HG03342 (cell line): Measurements from ENCODE around the gene ACAP2.
"Not testable (repeated sequence)": the region's sequence is repeated elsewhere in the genome, so short reads cannot be mapped to it uniquely, and the experiment has no call there.

ENCODE experiments used
- ATAC-seq: cut with Tn5 transposase; IDR thresholded peaks from one replicate; pipeline ENCODE4 v1.9.1; 2021; ENCODE audit warnings: mild to moderate bottlenecking, moderate library complexity; ENCODE audit not compliant: unreplicated experiment

ACAP2 gene, protein sequence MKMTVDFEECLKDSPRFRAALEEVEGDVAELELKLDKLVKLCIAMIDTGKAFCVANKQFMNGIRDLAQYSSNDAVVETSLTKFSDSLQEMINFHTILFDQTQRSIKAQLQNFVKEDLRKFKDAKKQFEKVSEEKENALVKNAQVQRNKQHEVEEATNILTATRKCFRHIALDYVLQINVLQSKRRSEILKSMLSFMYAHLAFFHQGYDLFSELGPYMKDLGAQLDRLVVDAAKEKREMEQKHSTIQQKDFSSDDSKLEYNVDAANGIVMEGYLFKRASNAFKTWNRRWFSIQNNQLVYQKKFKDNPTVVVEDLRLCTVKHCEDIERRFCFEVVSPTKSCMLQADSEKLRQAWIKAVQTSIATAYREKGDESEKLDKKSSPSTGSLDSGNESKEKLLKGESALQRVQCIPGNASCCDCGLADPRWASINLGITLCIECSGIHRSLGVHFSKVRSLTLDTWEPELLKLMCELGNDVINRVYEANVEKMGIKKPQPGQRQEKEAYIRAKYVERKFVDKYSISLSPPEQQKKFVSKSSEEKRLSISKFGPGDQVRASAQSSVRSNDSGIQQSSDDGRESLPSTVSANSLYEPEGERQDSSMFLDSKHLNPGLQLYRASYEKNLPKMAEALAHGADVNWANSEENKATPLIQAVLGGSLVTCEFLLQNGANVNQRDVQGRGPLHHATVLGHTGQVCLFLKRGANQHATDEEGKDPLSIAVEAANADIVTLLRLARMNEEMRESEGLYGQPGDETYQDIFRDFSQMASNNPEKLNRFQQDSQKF

DNA sequence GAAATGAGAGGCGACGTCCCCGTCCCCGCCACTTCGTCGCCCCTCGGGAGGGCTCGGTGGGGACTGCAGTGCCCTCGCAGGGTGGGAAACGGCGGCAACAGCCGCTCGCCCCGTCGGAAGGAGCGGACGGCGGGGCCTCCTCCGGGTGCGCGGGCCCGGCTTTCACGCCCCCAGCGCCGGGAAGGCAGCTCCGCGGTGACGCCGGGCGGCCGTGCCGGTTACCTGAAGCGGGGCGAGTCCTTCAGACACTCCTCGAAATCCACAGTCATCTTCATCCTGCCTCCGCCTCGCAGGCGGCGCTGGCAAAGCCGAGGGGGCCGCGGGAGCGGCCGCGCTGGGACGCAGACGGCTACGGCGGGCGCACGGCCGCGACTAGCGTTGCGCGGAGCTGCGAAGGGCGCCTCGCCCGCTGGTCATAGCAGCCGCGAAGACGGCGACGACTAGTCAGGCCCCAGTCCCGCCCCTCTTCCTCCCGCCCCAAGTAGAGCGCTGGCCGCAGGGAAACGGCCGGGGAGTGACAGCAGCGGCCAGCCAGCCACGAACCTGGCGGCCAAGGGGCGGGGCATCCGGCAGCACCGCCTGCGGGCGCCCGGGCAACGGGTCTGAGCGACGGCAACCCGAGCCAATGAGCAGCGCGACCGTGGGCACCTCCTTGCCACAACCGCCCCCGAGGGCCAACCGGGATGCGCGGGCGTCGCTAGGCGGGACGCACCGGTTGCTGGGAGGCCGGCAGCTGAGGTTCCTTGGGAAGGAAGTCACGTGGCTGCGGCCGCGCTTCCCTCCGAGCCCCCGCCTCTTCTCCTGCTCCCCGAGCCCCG lies at the start of gene ACAP2:
Gene ACAP2 (minus strand): TSS at position 448 of the 818 bp plus-strand sequence. CDS start 173 bp downstream, at position 275.
- ATAC-seq = peak; percentile 93

DNA sequence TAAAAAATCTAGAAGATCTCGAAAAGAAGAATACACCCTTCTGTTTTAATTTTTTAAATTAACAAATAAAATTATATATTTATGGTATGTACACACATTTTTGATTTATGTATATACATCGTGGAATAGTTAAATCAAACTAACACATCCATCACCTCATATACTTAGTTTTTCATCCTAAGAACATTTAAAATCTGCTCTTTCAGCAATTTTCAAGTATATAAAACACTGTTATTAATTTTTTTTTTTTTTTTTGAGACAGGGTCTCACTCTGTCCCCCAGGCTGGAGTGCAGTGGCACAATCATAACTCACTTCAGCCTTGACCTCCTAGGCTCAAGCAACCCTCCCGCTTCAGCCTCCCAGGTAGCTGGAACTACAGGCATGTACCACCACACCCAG lies 32.8 kb upstream of the ACAP2 start:
- ATAC-seq = no peak

DNA sequence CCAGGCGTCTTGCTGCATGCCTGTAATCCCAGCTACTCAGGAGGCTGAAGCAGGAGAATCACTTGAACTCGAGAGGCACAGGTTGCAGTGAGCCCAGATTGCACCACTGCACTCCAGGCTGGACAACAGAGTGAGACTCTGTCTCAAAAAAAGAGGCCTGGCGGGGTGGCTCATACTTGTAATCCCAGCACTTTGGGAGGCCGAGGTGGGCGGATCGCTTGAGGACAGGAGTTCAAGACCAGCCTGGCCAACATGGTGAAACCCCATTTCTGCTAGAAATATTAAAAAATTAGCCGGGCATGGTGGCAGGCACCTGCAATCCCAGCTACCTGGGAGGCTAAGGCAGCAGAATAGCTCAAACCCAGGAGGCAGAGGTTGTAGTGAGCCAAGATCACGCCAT lies 32.3 kb upstream of the ACAP2 start:
- ATAC-seq = not testable (repeated sequence)

DNA sequence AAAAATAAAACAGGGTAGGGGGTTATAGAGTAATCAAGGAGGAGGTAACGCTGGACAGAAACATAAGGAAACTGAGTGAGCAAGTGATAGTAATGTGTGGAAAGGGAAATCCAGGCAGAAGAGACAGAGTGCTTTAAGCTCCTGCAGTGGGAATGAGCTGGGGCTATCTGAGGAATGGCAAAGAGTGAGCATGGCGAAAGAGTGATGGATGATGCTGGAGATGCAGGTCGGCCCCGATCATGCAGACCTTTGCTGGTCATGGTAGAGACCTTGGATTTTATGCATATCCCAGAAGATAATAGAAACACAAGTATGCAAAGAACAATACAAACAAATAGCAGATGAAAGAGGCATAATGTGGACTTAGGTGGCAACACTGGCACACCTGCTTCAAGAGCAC lies 26.0 kb upstream of the ACAP2 start:
- ATAC-seq = no peak

DNA sequence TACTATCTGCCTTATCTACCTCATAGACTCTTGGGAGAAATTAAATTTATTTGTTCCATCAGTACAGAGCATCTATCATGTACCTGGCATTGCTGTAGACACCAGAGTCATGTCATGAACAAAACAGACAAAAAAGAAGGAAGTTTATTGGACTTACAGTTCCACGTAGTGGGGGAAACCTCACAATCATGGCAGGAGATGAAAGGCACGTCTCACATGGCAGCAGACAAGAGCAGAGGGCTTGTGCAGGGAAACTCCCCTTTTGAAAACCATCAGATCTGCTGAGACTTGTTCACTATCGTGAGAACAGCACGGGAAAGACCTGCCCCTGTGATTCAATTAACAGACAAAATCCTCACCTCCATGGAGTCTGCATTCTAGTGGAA lies 25.6 kb upstream of the ACAP2 start:
- no peak for ATAC-seq

DNA sequence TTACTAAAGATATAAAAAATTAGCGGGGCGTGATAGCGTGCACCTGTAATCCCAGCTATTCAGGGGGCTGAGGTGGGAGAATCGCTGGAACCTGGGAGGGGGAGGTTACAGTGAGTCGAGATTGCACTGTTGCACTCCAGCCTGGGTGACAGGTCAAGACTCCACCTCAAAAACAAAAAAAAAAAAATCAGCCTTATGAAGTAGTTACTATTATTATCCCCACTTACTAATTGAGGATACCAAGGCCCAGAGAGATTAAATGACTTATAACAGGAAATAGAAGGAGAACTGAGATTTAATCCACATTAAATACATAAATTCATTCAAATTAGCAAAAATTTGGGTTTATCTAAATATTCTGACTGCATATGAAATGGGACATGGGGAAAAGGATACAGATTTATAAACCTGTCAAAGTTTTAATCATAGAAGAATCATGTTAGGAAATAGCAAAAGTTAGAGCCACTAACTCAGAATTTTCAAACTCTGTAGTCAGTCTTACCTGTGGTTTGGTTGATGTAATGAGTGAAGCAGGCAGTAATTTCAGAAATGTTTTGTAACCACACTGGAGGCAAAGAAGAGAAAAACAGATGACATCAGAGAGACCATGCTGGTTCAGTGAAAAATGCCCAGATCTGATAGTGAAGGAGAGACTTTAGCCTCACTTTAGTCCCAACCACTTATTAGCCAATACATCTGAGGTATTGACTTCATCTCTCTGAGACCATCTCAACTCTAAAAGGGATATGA lies 25.0 kb upstream of the ACAP2 start:
- no peak for ATAC-seq

DNA sequence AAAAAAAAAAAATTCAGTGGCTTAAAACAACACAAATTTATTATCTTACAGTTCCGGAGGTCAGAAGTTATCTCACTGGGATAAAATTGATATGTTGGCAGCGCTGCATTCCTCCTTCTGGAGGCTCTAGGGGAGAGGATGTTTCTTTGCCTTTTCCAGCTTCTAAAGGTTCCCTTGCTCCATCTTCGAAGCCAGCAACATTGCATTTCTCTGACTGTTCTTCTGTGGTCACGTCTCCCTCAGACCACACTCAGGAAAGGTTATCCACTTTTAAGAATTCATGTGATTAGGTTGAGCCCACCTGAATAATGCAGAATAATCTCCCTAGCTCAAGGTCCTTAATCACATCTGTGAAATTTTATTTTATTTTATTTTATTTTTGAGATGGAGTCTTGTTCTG lies 23.4 kb upstream of the ACAP2 start:
- ATAC-seq = no peak

DNA sequence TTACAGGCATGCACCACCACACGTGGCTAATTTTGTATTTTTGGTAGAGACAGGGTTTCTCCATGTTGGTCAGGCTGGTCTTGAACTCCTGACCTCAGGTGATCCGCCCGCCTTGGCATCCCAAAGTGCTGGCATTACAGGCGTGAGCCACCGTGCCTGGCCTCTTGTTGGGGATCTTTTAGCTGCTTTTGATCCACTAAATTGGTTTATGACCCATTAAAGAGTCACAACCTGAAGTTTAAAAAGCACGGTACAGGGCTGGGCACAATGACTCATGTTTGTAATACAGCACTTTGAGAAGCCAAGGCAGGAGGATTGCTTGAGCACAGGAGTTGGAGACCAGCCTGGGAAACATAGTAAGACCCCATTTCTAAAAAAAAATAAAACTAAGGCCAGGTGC lies 20.1 kb upstream of the ACAP2 start:
- not testable (repeated sequence) for ATAC-seq

DNA sequence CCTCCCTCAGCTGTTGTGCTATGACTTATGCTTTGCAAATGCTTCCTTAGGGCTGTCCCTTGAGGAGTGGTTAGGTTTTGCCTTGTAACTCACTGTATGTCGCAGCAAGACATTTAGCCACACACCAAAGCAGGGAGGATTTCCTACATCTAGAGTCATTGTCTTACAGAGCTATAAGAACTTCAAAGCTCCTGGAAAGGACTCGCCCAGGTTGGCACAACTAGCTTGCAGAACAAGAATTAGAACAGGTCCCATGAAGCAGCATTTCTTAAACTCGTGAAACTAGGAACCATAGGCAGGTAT lies 19.4 kb upstream of the ACAP2 start:
- ATAC-seq = no peak

DNA sequence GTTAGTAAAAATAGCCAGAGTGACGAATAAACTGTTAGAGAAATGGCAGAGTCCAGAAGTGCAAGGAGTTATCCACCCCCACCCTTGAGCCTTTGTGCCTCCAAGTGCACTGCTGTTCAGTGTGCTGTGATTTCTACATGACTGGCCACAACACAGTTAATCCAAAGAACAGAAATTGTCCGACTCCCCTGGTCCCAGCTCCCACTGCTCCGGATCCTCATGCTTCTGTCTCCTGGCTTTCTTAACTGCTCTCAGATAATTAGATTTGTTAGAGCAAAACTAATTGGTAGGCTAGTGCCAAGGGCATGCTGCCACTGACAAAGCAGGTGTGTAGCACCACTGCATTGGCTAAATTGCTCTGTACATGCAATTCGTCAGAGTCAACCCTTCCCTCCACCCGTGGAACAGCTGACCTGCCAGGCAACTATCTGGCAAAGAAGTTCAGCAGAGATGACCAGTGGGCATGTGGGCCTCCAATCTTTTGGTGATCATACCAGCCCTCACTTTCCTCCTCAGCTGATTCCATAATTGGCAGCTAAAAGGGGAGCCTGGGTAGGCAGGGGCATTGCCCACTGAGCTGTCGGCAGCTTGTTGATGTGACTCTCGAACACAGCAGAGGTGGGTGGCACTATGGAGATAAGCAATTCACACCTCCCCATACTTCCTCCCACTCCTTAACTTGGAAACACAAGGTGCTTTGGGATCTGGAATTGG lies 18.9 kb upstream of the ACAP2 start:
- ATAC-seq = no peak

DNA sequence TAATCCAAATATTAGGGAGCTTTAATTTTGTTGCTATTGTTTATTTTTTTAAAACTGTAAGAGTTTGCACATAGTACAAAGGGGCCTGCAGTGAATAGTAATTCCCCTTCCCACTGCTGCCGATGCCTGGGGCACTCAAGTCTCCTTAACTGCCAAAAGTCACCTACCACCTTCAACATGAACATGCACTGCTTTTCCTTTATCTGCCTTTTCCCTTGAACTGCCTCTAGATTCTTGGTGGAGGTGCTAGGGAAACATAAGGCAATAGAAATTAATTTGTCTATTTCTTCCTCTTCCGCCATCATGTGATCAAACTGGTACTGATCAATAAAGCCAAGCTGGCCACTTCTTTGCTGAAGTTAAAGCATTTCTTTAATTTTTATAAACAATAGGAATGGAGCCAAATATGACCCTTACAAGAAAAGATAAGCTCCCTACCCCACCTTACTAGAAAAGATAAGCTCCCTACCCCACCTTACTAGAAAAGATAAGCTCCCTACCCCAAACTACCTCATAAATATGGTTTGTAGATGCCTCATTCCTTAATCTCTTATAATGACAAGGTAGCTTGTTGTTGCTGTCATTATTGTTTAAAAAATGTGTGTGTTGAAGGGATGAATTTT lies 17.4 kb upstream of the ACAP2 start:
- ATAC-seq = no peak

DNA sequence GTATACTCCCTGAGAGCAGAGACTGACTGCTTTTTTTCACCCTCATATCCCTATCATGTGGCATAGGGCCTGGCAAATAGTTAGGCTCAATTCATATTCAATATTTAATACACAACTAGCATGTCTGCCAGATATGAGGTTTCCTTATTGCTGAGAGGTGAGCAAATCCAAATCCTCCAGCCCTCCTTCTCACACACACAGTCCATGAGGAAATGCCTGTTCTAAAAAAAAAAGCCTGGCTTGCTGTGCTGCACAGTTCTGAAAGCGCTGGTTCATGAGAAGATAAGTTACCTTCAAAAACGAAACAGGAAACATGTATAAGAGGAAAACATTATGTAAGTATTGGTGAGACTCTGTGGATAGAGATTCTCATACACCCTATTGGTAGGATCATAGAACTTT lies 15.5 kb upstream of the ACAP2 start:
- peak; percentile 76 for ATAC-seq

DNA sequence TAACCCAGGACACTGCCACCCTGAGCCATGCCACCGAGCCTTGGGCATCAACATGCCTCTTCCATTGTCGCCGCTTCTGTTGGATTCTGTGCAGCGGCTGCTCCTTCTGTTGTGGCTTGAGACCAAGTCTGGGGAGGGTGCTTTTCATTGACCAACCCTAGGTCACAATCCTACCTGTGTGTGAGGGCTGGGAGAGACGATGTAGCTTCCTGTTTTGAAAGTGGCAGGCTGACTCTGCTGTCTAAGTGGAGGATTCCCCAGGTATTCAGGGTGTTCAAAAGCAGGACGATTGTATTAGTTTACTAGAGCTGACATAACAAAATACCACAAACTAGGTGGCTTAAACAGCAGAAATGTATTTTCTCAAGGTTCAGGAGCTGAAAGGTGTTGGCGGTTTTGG lies 13.0 kb upstream of the ACAP2 start:
- no peak for ATAC-seq

DNA sequence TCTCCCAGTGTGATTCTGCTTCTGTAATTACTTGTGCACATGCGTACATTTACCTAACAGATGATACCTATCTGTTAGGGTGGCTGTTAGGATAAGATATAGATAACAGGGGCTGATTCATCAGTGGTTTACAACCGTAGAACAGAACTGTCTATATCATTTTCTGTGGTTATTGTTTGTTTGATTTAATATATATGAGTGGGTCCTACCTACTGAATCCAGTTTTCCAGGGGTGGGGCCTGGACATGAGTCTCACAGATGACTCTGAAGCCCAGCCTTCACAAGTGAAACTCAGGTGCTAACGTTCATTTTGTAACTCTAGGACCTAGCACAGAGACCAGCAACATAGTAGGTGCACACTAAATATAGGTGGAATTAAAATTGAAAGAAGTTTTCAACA lies 10.4 kb upstream of the ACAP2 start:
- ATAC-seq = no peak

DNA sequence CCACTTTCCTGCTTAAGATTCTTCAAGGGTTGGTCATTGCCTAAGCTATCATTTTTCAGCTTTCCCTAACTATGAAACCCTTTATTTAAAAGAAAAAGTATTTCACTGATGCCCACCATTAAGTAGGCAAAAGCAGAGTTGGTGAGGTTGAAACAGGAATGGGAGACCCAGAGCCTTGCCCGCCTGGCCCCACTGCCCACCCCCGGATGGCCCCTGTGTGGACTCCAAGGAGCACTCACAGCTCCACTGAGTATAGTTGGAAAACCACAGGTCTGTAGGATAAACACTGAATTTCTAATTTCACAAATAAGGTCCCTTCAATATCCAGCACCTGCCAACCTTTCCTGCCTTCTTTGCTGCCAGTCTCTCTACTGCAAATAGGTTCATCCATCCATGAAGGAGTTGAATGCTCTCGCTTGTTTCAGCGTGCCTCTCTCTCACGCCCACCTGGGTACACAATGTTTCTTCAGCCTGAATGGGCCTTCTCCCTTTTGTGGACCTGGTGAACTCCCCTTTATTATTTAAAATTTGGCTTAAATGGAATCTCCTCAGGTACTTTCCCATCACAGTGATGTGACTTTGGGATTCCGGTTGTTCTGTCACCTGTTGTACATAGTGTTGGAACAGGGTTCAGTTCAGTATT lies 8.7 kb upstream of the ACAP2 start:
- ATAC-seq = no peak

DNA sequence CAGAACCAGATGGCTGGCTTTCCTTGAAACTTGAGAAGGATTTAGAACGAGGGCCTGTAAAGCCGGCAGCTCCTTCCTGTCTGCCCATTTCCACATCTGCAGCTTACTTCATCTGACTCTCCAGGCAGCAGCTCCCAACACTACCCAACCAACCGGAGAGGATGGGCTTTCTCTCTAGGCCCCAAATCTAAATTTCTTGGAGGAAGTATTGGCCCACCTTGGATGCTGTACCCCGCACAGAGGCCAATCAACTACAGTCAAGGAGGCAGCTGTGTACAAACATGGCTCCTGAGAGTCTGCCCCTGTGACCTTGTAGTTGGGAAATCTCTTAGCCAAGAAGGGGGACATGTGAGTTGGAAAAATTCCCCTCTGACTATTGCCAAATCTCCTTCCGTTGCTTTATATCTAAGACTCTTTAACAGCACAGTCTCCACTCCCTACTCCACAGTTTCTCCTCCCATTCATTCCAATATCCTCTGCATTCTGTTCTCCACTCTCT lies 8.0 kb upstream of the ACAP2 start:
- no peak for ATAC-seq

DNA sequence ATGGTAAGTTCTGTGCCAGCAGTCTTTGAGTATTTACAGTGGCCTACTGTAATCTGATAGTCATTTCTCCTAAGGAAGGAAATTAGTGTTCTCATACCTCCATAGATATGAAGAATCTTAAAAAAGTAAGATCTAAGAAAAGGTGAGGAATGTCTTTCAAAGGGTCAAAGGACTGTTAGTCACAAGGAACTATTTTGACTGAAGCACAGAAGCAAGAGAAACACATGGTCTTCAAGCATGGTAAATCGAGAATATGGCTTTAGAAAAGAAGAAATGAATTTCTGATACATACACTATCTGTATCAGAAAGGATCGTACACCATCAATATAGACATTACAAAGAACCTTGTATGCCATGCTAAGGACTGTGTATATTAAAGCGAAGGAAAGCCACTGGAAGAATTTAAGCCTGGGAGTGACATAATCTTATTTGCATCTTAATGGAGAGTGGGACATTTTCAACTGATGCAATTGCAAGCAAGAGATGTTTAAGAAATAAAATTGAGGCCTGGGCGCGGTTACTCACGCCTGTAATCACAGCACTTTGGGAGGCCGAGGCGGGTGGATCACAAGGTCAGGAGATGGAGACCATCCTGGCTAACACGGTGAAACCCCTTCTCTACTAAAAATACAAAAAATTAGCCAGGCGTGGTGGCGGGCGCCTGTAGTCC lies 5.5 kb upstream of the ACAP2 start:
- no peak for ATAC-seq

DNA sequence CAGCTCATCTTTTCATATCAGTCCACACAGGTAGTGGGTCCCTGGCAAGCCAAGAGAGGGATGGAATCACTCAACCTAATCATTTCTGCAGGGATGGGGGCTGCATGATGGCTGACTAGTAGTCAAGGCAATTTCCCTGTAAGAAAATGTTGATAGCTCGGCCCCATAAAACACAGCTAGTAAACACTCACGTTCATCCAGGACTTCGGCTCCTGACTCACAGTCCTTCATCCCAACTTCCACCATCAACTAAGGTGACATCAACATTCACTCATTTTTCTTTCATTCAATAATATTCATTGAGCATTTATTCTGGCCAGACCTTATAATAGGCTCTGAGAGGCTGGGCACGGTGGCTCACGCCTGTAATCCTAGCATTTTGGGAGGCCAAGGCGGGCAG lies 4.4 kb upstream of the ACAP2 start:
- ATAC-seq = no peak

DNA sequence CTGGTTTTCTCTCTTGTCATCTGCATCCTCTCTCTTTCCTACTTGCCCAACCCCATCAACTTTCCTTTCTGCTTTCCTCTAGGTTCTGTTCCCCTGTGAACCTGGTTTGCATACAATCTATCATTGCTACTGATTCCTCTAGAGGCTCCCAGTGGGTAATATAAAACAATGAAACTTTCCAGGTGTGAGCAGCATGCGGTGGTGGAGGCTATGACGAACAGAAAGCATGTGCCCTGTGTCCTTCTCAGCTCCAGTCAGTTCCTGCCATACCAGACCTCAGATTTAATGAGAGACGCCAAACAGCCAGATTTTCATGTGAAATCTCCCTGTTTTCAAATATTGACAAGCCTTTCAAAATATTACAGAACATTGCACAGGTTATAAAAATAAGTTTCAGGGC lies 3.5 kb upstream of the ACAP2 start:
- no peak for ATAC-seq
